ENCODE results near the gene OVCA2.

DNA sequence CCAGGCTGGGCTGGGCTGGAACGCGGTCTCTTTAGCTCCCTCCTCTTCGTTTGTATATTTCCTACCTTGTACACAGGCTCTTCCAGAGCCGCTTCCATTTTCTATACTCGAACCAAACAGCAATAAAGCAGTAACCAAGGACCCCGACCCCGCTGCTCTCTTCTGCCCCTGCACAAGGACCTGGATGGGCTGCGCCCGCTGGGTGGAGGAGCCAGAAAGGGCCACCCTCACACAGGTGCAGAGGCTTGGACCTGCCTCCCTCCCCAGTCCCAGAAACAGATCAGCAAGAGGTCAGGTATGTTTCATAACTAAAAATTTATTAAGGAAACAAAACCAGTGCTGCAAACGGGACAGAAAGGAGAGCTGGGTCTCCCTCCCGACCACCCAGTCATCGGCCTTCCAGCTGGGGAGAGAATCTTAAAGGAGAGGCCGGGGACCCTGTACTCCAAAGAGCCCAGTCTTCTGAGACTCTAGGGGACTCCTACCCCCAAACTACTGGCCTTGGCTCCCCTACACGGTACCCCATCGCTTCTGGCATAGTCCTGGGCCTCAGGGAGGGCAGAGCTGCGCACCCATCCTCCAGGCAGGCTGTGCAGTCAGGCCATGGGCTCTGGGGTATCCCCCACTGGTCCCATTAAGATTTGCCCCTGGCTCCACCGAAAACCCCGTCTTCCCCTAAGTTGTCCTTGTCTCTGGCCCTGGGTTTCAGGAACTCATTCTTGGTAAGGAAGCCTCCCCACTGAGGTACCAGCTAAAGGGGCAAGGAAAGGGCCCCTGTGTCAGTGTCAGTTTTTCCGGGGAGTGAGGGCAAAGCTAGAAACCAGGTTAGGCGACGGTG lies 17.9 kb downstream of the OVCA2 start:
- TF ChIP-seq, protein P1, sequence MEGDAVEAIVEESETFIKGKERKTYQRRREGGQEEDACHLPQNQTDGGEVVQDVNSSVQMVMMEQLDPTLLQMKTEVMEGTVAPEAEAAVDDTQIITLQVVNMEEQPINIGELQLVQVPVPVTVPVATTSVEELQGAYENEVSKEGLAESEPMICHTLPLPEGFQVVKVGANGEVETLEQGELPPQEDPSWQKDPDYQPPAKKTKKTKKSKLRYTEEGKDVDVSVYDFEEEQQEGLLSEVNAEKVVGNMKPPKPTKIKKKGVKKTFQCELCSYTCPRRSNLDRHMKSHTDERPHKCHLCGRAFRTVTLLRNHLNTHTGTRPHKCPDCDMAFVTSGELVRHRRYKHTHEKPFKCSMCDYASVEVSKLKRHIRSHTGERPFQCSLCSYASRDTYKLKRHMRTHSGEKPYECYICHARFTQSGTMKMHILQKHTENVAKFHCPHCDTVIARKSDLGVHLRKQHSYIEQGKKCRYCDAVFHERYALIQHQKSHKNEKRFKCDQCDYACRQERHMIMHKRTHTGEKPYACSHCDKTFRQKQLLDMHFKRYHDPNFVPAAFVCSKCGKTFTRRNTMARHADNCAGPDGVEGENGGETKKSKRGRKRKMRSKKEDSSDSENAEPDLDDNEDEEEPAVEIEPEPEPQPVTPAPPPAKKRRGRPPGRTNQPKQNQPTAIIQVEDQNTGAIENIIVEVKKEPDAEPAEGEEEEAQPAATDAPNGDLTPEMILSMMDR (IDR thresholded peaks at IDR 0.05) = no peak
- no peak for TF ChIP-seq POLR2A (IDR thresholded peaks at IDR 0.05)

Data from testis (tissue), 2 donors.